ENCODE measurements around the gene BANP.

- TF ChIP-seq CTCF (IDR thresholded peaks at IDR 0.05; ENCODE audit: poor library complexity) (no peak), EZH2 (IDR thresholded peaks at IDR 0.05; ENCODE audit: borderline replicate concordance) (no peak)
These were observed 106.9 kb downstream of the BANP start for GRCh38 chr16:88058136-88058535.
